K562 (cell line): ENCODE results near the gene FOS. TPM values are rescaled to one million over a fixed set of nuclear protein-coding genes. Genes with fewer than 3 reads are reported as not detected.

Source experiments
- ATF4 ChIP-seq: fragments of 450-650 bp; formaldehyde crosslinking; IDR thresholded peaks from 2 replicates; pipeline ENCODE4 v1.4.0; 2022; ENCODE audit warnings: mild to moderate bottlenecking, moderate library complexity
- BRCA1 ChIP-seq, 2 experiments: fragments of 450-650 bp in 1 of 2; sonication (generic) in 1 of 2; formaldehyde crosslinking in 1 of 2; IDR thresholded peaks; 2 replicates each; pipeline versions ENCODE4 v1.5.0 to v1.6.1; 2017 to 2020; ENCODE audit warnings: mild to moderate bottlenecking in 1 of 2, missing genetic modification reagents in 1 of 2
- CHD4 ChIP-seq: fragments of 200-600 bp; sonication (generic); IDR thresholded peaks from 3 replicates; pipeline ENCODE4 v1.6.1; 2012; ENCODE audit warnings: low read depth, mild to moderate bottlenecking, mixed read lengths, low read length, inconsistent platforms; ENCODE audit not compliant: insufficient read depth, insufficient replicate concordance, poor library complexity, severe bottlenecking
- DPF2 ChIP-seq: fragments of 450-650 bp; IDR thresholded peaks from 2 replicates; pipeline ENCODE4 v1.6.1; 2016
- EGR1 ChIP-seq: fragments of 450-650 bp; conservative IDR thresholded peaks from 2 replicates; pipeline ENCODE4 v1.6.1; 2017; ENCODE audit warnings: mild to moderate bottlenecking
- HBP1 ChIP-seq: fragments of 450-650 bp; formaldehyde crosslinking; IDR thresholded peaks from 2 replicates; pipeline ENCODE4 v1.4.0; 2022; ENCODE audit warnings: missing genetic modification characterization
- HDAC1 ChIP-seq, 2 experiments: fragments of 450-650 bp; IDR thresholded peaks; 2 replicates each; pipeline ENCODE4 v1.6.1; 2016 to 2017; ENCODE audit warnings: inconsistent platforms in 1 of 2, mild to moderate bottlenecking in 1 of 2, moderate library complexity in 1 of 2
- HNRNPH1 ChIP-seq: fragments of 200-400 bp; formaldehyde crosslinking; optimal IDR thresholded peaks from 2 replicates; pipeline ENCODE3; 2017; ENCODE audit warnings: low read depth, mild to moderate bottlenecking, low read length, moderate library complexity
- KAT7 ChIP-seq: sonication (generic); formaldehyde crosslinking; IDR thresholded peaks from 2 replicates; pipeline ENCODE4 v1.8.0; 2022; ENCODE audit warnings: missing genetic modification reagents, mild to moderate bottlenecking, borderline replicate concordance
- NBN ChIP-seq: fragments of 450-650 bp; IDR thresholded peaks from 2 replicates; pipeline ENCODE4 v1.6.1; 2016; ENCODE audit warnings: low read depth, mild to moderate bottlenecking
- NR2C1 ChIP-seq, 2 experiments: fragments of 450-650 bp; IDR thresholded peaks; 2 replicates each; pipeline ENCODE4 v1.6.1; 2017; ENCODE audit warnings: mild to moderate bottlenecking in 2 of 2, antibody characterized with exemption in 1 of 2, inconsistent platforms in 1 of 2, missing compliant biosample characterization in 1 of 2, missing genetic modification characterization in 1 of 2
- SAFB ChIP-seq: fragments of 200-400 bp; formaldehyde crosslinking; IDR thresholded peaks from 2 replicates; pipeline ENCODE4 v1.6.1; 2017; ENCODE audit warnings: low read depth, low read length, borderline replicate concordance
- SP2 ChIP-seq: IDR thresholded peaks from 2 replicates; pipeline ENCODE4 v1.6.1; 2011; ENCODE audit warnings: mild to moderate bottlenecking, low read depth, low read length, moderate library complexity; ENCODE audit not compliant: poor library complexity, severe bottlenecking; ENCODE audit errors: extremely low read depth
- SRSF7 ChIP-seq: fragments of 200-400 bp; formaldehyde crosslinking; optimal IDR thresholded peaks from 2 replicates; pipeline ENCODE3; 2017; ENCODE audit warnings: mild to moderate bottlenecking, low read depth, low read length
- UBTF ChIP-seq, 2 experiments: IDR thresholded peaks; 2 replicates each; pipeline ENCODE4 v1.6.1; 2012; ENCODE audit warnings: improper control_type of control experiment in 2 of 2, low read depth in 2 of 2, low read length in 2 of 2, borderline replicate concordance in 1 of 2
- ZNF175 ChIP-seq: fragments of 200-800 bp; sonication (Bioruptor generic); IDR thresholded peaks from 2 replicates; pipeline ENCODE4 v1.6.1; 2016; ENCODE audit warnings: low read depth, mild to moderate bottlenecking, missing genetic modification characterization, missing compliant biosample characterization
- ZNF507 ChIP-seq: conservative IDR thresholded peaks from 2 replicates; pipeline ENCODE4 v1.6.1; 2017; ENCODE audit warnings: missing genetic modification characterization, missing compliant biosample characterization
- ZNF586 ChIP-seq: fragments of 450-650 bp; formaldehyde crosslinking; conservative IDR thresholded peaks from 2 replicates; pipeline ENCODE4 v1.4.0; 2020; ENCODE audit warnings: mild to moderate bottlenecking, moderate library complexity
- polyA plus RNA-seq, 8 experiments: library from polyadenylated mRNA; depleted of rRNA in 4 of 8; stranded (reverse) in 5 of 8; unstranded in 3 of 8; fragments of >200 nt; fragmentation: Nextera tagmentation in 2 of 8; fragmentation: Illumina TruSeq in 1 of 8; extraction: Ambion mirVana in 2 of 8; extraction: Trizol in 1 of 8; gene quantifications; 2 replicates each; pipeline versions ENCODE4 v1.2.1 to v1.2.3, GENCODE V29; 2011 to 2014; ENCODE audit warnings: inconsistent platforms in 1 of 8, missing spikeins in 1 of 8
- total RNA-seq, 7 experiments: library from RNA; depleted of rRNA in 6 of 7; stranded (reverse); fragments of >200 nt in 6 of 7; fragmentation: Illumina TruSeq in 2 of 7; extraction: Trizol in 2 of 7; gene quantifications; 2 replicates each; pipeline versions ENCODE4 v1.2.1 to v1.2.3, GENCODE V29; 2011 to 2021; ENCODE audit warnings: low replicate concordance in 1 of 7

The FOS gene
- total and polyA plus RNA-seq, 9 of the 15 experiments (the other 6 are each of a cell fraction or from before 2014, with no cell fraction given) = 0.54 to 13.8 (median 8.9) TPM

GRCh38 chr14:75277008-75277814, 1.4 kb upstream of the FOS start (continued):
- no peak for TF ChIP-seq HNRNPH1
- TF ChIP-seq CHD4 = no peak
- peak in 1 of 2 experiments; percentile 62; a peak in 2 of 4 replicates for TF ChIP-seq HDAC1 (IDR thresholded peaks at IDR 0.05)
- TF ChIP-seq SRSF7 = no peak
- TF ChIP-seq ZNF175 = no peak
- TF ChIP-seq HBP1 (CRISPR knock-in tag) = no peak
- no peak for TF ChIP-seq ATF4 (CRISPR knock-in tag)
- no peak for TF ChIP-seq ZNF586 (CRISPR knock-in tag)
- no peak for TF ChIP-seq SAFB
- TF ChIP-seq EGR1 = no peak
- peak; percentile 11; the same call in 1 of the 2 replicates for TF ChIP-seq DPF2
- no peak for TF ChIP-seq BRCA1 (IDR thresholded peaks at IDR 0.05)
- no peak for TF ChIP-seq BRCA1 (CRISPR knock-in tag; IDR thresholded peaks at IDR 0.05)
- no peak for TF ChIP-seq UBTF (IDR thresholded peaks at IDR 0.05; ENCODE audit: borderline replicate concordance in 1 of 2, low read depth in 2 of 2, low read length in 2 of 2)
- TF ChIP-seq NR2C1 (IDR thresholded peaks at IDR 0.05) = no peak
- TF ChIP-seq NR2C1 (tag; IDR thresholded peaks at IDR 0.05) = no peak
- no peak for TF ChIP-seq ZNF507 (tag)
- no peak for TF ChIP-seq SP2
- TF ChIP-seq NBN = no peak
- 0 out of 2 replicates have a peak, but pooled peaks have one; percentile 44 for TF ChIP-seq KAT7 (CRISPR knock-in tag)
